IPS DF 4.7 (cell line): ENCODE data around the gene KLRC3.
"Not testable (repeated sequence)": the region's sequence is repeated elsewhere in the genome, so short reads cannot be mapped to it uniquely, and the experiment has no call there.

Source experiments
- DNase-seq: peaks from one replicate; pipeline ENCODE4 v3.0.0-alpha.2; 2013; ENCODE audit warnings: low spot score; ENCODE audit errors: extremely low read depth

Gene KLRC3

GRCh38 chr12:10400829-10401228, 19.6 kb downstream of the KLRC3 start:
- DNase-seq, result no peak

- no peak for DNase-seq
Observed at GRCh38 chr12:10398168-10398567, 22.2 kb downstream of the KLRC3 start.

GRCh38 chr12:10397296-10397695, 23.1 kb downstream of the KLRC3 start:
- DNase-seq, result no peak

- not testable (repeated sequence) for DNase-seq
Observed at GRCh38 chr12:10396176-10396575, 24.2 kb downstream of the KLRC3 start.

- DNase-seq, result no peak
Observed at GRCh38 chr12:10395390-10395998, 24.9 kb downstream of the KLRC3 start.

- not testable (repeated sequence) for DNase-seq
Observed at GRCh38 chr12:10394531-10395152, 25.8 kb downstream of the KLRC3 start.

- no peak for DNase-seq
Observed at GRCh38 chr12:10393291-10393690, 27.1 kb downstream of the KLRC3 start.

GRCh38 chr12:10392394-10392930, 27.9 kb downstream of the KLRC3 start:
- no peak for DNase-seq

GRCh38 chr12:10390991-10391390, 29.4 kb downstream of the KLRC3 start:
- DNase-seq, result not testable (repeated sequence)

GRCh38 chr12:10389904-10390303, 30.5 kb downstream of the KLRC3 start, which contains the start of gene KLRK1:
Gene KLRK1 (minus strand): TSS chr12:10390041. CDS start chr12:10388810, 1,231 bp downstream.
- DNase-seq, result no peak

- no peak for DNase-seq
Observed at GRCh38 chr12:10388624-10389413, 31.6 kb downstream of the KLRC3 start.

- not testable (repeated sequence) for DNase-seq
Observed at GRCh38 chr12:10387498-10387897, 32.9 kb downstream of the KLRC3 start.

GRCh38 chr12:10386857-10387256, 33.5 kb downstream of the KLRC3 start:
- DNase-seq, result no peak

- DNase-seq, result no peak
Observed at GRCh38 chr12:10385166-10385613, 35.2 kb downstream of the KLRC3 start.

- DNase-seq, result no peak
Observed at GRCh38 chr12:10384191-10384590, 36.2 kb downstream of the KLRC3 start.

GRCh38 chr12:10381928-10382628, 38.3 kb downstream of the KLRC3 start:
- DNase-seq, result no peak

- DNase-seq, result not testable (repeated sequence)
Observed at GRCh38 chr12:10378737-10379136, 41.7 kb downstream of the KLRC3 start.

- no peak for DNase-seq
Observed at GRCh38 chr12:10374624-10375018, 45.8 kb downstream of the KLRC3 start.

- no peak for DNase-seq
Observed at GRCh38 chr12:10372559-10372958, 47.8 kb downstream of the KLRC3 start.

GRCh38 chr12:10371893-10372535, 48.4 kb downstream of the KLRC3 start:
- not testable (repeated sequence) for DNase-seq
